Prostate gland (tissue), 2 donors: ENCODE data around the gene RAB11FIP2. TPM values are rescaled to one million over a fixed set of nuclear protein-coding genes. Genes with fewer than 3 reads are reported as not detected.

ENCODE experiments used
- DNase-seq: peaks from one replicate; pipeline ENCODE4 v3.0.0-alpha.2; 2019; ENCODE audit warnings: low spot score
- H3K27ac ChIP-seq, 2 donors: fragments of 200-600 bp; sonication (generic); 2 replicates each; pipeline ENCODE4 v1.5.1; 2017 to 2019
- H3K27me3 ChIP-seq: fragments of 200-600 bp; sonication (generic); replicated peaks from 2 replicates; pipeline ENCODE4 v1.5.1; 2019; ENCODE audit not compliant: insufficient read depth
- H3K36me3 ChIP-seq, 2 donors: fragments of 200-600 bp; sonication (generic); 1 replicate in 1 of 2; 2 replicates in 1 of 2; pipeline versions ENCODE4 v1.5.1 to v1.8.1; 2017 to 2019
- H3K4me1 ChIP-seq: fragments of 200-600 bp; sonication (generic); replicated peaks from 2 replicates; pipeline ENCODE4 v1.5.1; 2019
- H3K4me3 ChIP-seq, 2 donors: fragments of 200-600 bp; sonication (generic); 2 replicates each; pipeline ENCODE4 v1.5.1; 2017 to 2019
- H3K9me3 ChIP-seq: fragments of 200-600 bp; sonication (generic); 2 replicates; pipeline ENCODE4 v1.5.1; 2017
- POLR2A ChIP-seq: fragments of 450-650 bp; IDR thresholded peaks from one replicate; pipeline ENCODE4 v1.6.1; 2016; ENCODE audit warnings: antibody characterized with exemption, mild to moderate bottlenecking
- POLR2AphosphoS5 ChIP-seq: sonication (generic); formaldehyde crosslinking; IDR thresholded peaks from one replicate; pipeline ENCODE4 v1.6.1; 2017; ENCODE audit warnings: antibody characterized with exemption
- WGBS: methylation state at CpG from one replicate; pipeline ENCODE4 v1.1.5; 2018; 5-methylcytosine and 5-hydroxymethylcytosine counted together
- intact Hi-C: fragments of 100-400 bp; cut with DNase I; formaldehyde crosslinking; loops from one replicate; pipeline ENCODE4 v1.14.2; 2022
- total RNA-seq, 2 donors: library from RNA; depleted of rRNA; stranded (reverse); fragments of >200 nt; gene quantifications; one replicate each; pipeline ENCODE4 v1.1.0, GENCODE V29; 2016
- TF ChIP-seq, protein P1 (sequence below), 4 experiments: fragments of 200-600 bp in 2 of 4; fragments of 450-650 bp in 2 of 4; sonication (generic) in 2 of 4; IDR thresholded peaks; 1 replicate in 3 of 4; 2 replicates in 1 of 4; pipeline ENCODE4 v1.5.1; 2016 to 2019; ENCODE audit warnings: antibody characterized with exemption in 4 of 4, mild to moderate bottlenecking in 2 of 4, moderate library complexity in 2 of 4

Gene RAB11FIP2
- total RNA-seq, 2 donors from 2014 or later, result 14.3 to 33.5 TPM

- WGBS, result 82% methylated on average over 8 of the region's 8 CpGs
- TF ChIP-seq POLR2A (no peak), POLR2AphosphoS5 (no peak)
- TF ChIP-seq, protein P1, sequence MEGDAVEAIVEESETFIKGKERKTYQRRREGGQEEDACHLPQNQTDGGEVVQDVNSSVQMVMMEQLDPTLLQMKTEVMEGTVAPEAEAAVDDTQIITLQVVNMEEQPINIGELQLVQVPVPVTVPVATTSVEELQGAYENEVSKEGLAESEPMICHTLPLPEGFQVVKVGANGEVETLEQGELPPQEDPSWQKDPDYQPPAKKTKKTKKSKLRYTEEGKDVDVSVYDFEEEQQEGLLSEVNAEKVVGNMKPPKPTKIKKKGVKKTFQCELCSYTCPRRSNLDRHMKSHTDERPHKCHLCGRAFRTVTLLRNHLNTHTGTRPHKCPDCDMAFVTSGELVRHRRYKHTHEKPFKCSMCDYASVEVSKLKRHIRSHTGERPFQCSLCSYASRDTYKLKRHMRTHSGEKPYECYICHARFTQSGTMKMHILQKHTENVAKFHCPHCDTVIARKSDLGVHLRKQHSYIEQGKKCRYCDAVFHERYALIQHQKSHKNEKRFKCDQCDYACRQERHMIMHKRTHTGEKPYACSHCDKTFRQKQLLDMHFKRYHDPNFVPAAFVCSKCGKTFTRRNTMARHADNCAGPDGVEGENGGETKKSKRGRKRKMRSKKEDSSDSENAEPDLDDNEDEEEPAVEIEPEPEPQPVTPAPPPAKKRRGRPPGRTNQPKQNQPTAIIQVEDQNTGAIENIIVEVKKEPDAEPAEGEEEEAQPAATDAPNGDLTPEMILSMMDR (IDR thresholded peaks at IDR 0.05), result no peak
- no peaks in the 10 kb centered on the region for H3K4me1 ChIP-seq
- H3K27me3 ChIP-seq, result no peaks in the 10 kb centered on the region
- no peak overlapping the region for H3K4me3 ChIP-seq
- no peaks in the 10 kb centered on the region for H3K36me3 ChIP-seq
- intact Hi-C loops, result no loop called here
- DNase-seq, result no peak
- H3K27ac ChIP-seq, result no peak overlapping the region
- no peaks in the 10 kb centered on the region for H3K9me3 ChIP-seq
These were observed 55.0 kb downstream of the RAB11FIP2 start for GRCh38 chr10:117991701-117992100.

- H3K4me3 ChIP-seq, result no peak overlapping the region
- no peak for TF ChIP-seq POLR2A
- TF ChIP-seq, protein P1 (IDR thresholded peaks at IDR 0.05), result no peak
- TF ChIP-seq POLR2AphosphoS5, result no peak
- H3K36me3 ChIP-seq, result no peaks in the 10 kb centered on the region
- no peaks in the 10 kb centered on the region for H3K27me3 ChIP-seq
- H3K27ac ChIP-seq, result no peak overlapping the region
- intact Hi-C loops, result no loop called here
- 63% methylated on average over 4 of the region's 4 CpGs for WGBS
- no peak for DNase-seq
- H3K4me1 ChIP-seq, result no peaks in the 10 kb centered on the region
- no peaks in the 10 kb centered on the region for H3K9me3 ChIP-seq
These were observed 56.8 kb downstream of the RAB11FIP2 start for GRCh38 chr10:117989962-117990361.

GRCh38 chr10:117988814-117989213 is 57.9 kb downstream of the RAB11FIP2 start:
- Histone ChIP-seq H3K4me3 (no peak overlapping the region), H3K27me3 (no peaks in the 10 kb centered on the region), H3K27ac (no peak overlapping the region), H3K36me3 (no peaks in the 10 kb centered on the region), H3K9me3 (no peaks in the 10 kb centered on the region), H3K4me1 (no peaks in the 10 kb centered on the region)
- intact Hi-C loops, result no loop called here
- DNase-seq, result no peak
- 60% methylated on average over 3 of the region's 3 CpGs for WGBS
- TF ChIP-seq, protein P1 (IDR thresholded peaks at IDR 0.05), result no peak
- TF ChIP-seq POLR2A, result no peak
- no peak for TF ChIP-seq POLR2AphosphoS5

- no peaks in the 10 kb centered on the region for H3K27me3 ChIP-seq
- no peaks in the 10 kb centered on the region for H3K36me3 ChIP-seq
- DNase-seq, result no peak
- intact Hi-C loops, result no loop called here
- no peaks in the 10 kb centered on the region for H3K9me3 ChIP-seq
- H3K4me3 ChIP-seq, result no peak overlapping the region
- TF ChIP-seq POLR2A (no peak), POLR2AphosphoS5 (no peak)
- TF ChIP-seq, protein P1 (IDR thresholded peaks at IDR 0.05), result no peak
- H3K27ac ChIP-seq, result no peak overlapping the region
- no peaks in the 10 kb centered on the region for H3K4me1 ChIP-seq
These were observed 59.4 kb downstream of the RAB11FIP2 start for GRCh38 chr10:117987244-117987909.

DNA sequence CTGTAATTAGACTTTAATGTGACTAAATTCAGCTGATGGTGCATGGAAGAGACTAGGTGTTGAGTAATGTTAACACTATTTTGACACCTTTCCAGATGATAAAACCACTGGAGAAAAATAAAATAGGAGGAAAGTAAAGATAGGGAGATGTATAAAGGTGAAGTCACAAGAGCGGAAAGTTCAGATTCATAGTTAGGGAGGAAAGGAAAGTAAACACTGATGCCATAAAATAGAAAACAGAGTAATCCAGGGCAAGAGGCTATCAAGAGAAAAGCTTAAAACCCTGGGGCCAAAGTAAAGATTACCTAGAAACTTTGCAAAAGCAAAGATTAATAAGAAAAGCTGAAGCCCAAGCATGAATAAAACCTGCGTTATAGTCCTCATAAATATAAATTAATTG is 62.8 kb downstream of the RAB11FIP2 start:
- H3K27ac ChIP-seq, result no peak overlapping the region
- TF ChIP-seq POLR2A (no peak), POLR2AphosphoS5 (no peak)
- TF ChIP-seq, protein P1 (IDR thresholded peaks at IDR 0.05), result no peak
- H3K4me3 ChIP-seq, result no peak overlapping the region
- no peaks in the 10 kb centered on the region for H3K27me3 ChIP-seq
- no peak for DNase-seq
- 71% methylated on average over 2 of the region's 2 CpGs for WGBS
- no peaks in the 10 kb centered on the region for H3K9me3 ChIP-seq
- intact Hi-C loops, result no loop called here
- no peaks in the 10 kb centered on the region for H3K36me3 ChIP-seq
- H3K4me1 ChIP-seq, result no peaks in the 10 kb centered on the region
